Fibroblast of lung (primary cell): ENCODE measurements around the gene RALY.

Experiments used
- CTCF ChIP-seq, 2 donors: IDR thresholded peaks in 1 of 2; conservative IDR thresholded peaks in 1 of 2; 1 replicate in 1 of 2; 2 replicates in 1 of 2; pipeline ENCODE4 v1.5.1; 2011 to 2012; ENCODE audit warnings: low read length in 2 of 2, control low read depth in 1 of 2, inconsistent platforms in 1 of 2, low read depth in 1 of 2, mild to moderate bottlenecking in 1 of 2
- EZH2 ChIP-seq: IDR thresholded peaks from 2 replicates; pipeline ENCODE4 v1.5.1; 2012; ENCODE audit warnings: low read length, control low read depth, mild to moderate bottlenecking; ENCODE audit errors: missing control alignments

GRCh38 chr20:34055290-34055689 lies 61.6 kb downstream of the RALY start:
- TF ChIP-seq CTCF (conservative IDR thresholded peaks at IDR 0.05 in 1 of 2, IDR thresholded peaks at IDR 0.05 in 1 of 2; ENCODE audit: low read depth in 1 of 2, low read length in 2 of 2), result no peak
- TF ChIP-seq EZH2, result no peak
